Jurkat, Clone E6-1 (cell line): ENCODE data around the gene TMEM125. TPM values are rescaled to one million over a fixed set of nuclear protein-coding genes. Genes with fewer than 3 reads are reported as not detected.

Source experiments
- DNase-seq: peaks from one replicate; pipeline ENCODE4 v3.0.0-alpha.2; 2011; ENCODE audit warnings: low read depth, low spot score
- H3K4me3 ChIP-seq: 2 replicates; pipeline ENCODE4 v1.5.1; 2011; ENCODE audit warnings: mild to moderate bottlenecking, low read length, control low read depth, moderate library complexity
- polyA plus RNA-seq: library from polyadenylated mRNA; unstranded; fragments of >200 nt; gene quantifications from one replicate; pipeline ENCODE4 v1.2.1, GENCODE V29; 2012; ENCODE audit warnings: missing spikeins; ENCODE audit not compliant: insufficient read length, insufficient read depth

The TMEM125 gene
- polyA plus RNA-seq: not detected

DNA sequence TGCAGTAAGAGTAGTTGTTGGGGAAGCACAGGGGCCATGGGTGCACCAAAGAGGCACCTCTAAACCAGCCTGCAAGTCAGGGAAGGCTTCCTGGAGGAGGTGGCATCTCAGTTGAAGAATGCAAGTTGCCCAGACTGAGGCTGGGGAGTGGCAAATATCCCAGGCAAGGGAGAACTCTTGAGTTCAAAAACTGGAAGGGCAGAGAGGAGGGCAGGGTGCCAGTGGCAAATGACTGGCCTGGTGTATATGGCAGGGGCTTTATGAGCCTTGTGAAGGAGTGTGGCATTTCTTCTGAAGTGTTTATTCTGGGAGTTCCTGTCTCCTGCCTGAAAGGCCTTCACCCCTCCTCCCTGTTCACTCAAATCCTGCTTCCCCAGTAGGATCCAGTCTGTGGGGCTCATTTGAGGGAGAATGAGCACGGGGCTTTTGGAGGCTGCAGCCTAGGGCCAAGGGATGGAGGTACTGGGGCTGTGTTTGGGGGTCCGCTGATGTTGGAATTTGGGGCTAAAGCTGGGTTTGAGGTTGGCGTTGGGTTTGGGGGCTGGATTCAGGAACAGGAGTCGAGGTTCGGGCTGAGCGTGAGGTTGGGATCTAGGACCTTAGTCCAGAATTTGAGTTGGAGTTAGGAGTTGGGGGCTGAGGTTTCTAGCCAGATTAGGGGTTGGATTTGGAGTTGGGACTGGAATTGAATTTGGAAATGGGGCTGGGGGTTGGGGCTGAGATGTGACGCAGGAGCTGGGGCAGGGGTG, at the start of gene TMEM125:
TSS of gene TMEM125 (plus strand) at position 357 of the 749 bp plus-strand sequence. CDS start 2,740 bp downstream, outside the sequence.
- no peak within 1 kb of the TSS for H3K4me3 ChIP-seq

DNA sequence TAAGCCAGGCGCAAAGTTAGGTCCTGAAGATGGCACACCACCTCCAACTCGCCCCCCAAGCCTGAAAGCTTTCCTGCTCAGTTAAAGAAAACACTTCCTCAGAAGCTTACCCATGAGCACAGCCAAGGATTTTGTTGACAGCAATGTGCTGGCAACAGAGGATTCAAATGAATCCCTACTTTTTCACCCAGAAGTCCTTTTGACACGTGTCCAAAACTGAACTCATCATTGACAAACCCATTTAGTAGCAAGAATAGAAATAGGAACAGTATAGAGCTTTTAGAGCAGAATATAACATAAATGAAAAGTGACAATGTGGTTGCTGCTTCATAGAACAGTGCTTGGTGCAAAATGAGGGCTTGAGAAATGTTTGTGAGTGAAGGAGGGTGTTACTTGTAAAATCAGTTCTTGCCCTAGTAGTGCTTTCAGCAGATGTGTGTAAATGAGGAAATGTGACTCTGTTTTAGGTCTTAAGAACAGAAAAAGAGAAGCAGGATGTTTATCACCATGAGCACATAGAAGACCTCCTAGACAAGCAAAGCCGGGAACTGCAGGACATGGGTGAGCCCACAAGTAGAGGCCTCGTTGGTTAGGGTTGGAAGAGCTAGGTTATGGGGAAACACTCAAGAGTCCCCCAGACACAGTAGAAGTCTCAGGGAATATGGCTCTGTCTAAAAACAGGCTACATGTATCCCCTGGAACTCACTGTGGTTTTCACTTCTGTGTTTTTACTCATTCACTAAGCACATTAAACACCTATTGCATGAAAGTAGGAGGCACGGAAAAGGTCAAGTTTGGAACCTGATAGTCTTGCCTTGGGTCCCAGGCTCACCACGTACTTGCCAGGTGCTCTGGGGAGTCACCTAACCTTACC, 48.6 kb upstream of the TMEM125 start:
- DNase-seq: no peak
- H3K4me3 ChIP-seq: no peak overlapping the region

More for the DNA sequence above, at the start of gene TMEM125:
- DNase-seq: no peak

DNA sequence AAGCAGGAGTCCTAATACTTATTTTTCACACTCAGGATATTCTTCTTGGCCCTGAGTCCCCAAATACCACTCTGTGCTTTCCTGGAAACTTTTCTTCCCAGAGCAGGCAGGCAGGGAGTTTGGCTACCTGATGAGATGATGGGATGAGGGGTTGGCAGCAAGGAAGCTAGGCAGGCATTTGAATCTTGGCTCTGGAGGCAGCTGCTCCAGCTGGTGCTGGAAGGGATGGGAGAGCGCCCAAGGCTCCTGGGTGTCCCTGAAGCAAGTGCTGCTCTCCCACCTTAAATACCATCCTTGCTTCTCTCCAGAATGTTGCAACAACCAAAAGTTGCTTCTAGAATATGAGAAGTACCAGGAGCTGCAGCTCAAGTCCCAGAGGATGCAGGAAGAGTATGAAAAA, 48.0 kb upstream of the TMEM125 start:
- H3K4me3 ChIP-seq: no peak overlapping the region
- DNase-seq: no peak

DNA sequence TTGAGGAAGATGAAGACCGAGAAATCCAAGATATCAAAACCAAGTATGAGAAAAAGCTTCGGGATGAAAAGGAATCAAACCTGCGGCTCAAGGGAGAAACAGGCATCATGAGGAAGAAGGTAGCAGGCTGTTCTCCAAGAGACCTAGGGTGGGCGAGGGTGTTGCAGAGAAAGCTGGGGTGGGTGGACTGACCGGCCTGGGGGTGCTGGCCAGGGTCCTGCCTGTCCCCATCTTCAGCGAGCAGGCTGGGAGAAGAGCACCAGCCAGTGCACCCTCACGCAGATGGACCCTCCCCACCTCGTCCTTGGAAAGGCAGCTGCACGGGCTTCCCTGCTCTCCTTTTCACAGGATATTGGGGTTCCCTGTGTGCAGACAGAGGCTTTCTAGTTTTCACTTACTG, 46.9 kb upstream of the TMEM125 start:
- DNase-seq: no peak
- no peak overlapping the region for H3K4me3 ChIP-seq

DNA sequence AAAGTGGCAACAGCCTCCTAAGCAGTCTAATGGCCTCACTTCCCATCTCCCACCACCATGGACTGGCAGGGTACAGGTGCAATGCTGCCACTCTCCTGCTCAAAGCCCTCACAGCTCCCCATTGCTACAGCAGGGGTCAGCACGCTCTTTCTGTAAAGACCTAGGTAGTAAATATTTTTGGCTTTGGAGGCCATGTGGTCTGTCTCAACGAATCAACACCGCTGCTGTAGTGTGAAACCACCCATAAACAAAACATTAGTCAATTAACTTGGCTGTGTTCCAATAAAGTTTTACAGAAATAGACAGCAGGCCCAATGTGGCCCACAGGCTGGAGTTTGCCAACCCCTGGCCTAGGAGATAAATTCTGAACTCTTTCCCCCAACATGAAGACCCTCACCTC, 44.6 kb upstream of the TMEM125 start:
- H3K4me3 ChIP-seq: no peak overlapping the region
- DNase-seq: no peak

DNA sequence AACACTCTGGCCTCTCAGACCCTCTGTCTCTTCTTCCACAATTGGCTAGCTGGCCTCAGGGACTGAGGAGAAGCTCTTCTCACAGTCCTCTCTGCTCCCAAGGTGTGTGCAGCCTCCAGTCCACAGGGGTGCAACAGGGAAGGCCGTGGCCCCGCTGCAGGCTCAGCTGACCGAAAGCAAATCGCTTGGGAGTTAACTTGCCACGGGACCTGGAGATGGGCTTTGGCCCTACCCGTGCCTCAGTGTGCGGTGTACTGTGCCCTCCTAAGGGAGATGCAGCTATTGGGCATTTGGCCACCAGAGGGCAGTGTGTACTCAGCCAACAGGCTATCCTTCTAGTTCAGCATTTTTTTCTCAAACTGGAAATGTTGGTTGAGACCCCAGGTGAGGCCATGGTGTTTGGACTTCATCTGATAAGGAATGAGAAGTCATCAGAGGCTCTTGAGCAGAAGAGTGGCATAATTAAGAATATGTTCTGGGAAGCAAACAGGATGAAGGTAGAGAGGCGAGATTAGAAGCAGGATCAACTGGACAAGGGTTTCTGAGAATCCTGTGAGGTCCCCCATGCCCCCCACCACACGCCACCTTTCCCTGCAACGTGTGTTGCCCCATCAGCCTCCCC, 42.5 kb upstream of the TMEM125 start:
- no peak overlapping the region for H3K4me3 ChIP-seq
- peak; percentile 69 for DNase-seq

DNA sequence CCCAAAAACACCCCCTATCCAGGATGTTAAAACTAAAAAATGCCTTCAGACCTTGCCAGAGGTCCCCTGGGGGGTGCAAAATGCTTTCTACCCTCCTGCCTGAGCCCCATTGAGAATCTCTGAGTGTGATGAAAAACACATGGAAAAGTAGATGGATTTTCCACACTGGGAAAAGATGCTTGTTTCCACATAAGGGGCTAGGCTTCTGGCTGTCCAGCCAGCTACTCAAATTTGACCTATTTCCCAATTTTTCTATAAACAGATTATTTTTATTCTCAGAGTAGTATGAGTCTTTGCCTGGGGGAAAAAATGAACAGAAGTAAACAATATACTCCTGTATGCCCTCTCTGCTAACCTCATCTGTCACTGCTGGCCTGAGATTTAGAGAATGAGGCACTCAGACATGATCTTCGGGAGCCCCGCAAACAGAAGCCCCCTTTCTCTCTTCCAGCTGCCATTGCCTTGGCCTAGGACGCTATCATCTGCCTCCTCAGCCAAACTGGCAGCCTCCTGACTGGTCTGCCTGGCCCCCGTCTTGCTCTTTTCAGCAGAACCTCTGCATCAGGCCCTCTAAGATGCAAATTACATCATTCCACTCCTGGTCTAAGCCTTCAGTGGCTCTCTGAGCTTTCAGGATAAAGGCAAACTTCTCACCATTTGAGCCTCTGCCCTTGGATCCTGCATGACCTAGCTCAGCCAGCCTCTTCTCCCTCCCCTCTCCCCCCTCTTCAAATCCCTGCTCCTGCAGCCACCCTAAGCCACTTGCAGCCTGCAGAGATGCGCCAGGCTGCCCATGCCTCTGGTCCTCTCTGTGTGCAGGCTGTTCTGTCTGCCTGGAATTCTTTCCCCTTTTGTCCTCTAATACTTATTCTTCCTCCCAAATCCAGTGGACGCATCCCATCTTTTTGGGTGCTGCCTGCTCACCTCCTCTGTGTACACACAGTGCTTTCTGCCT, 39.7 kb upstream of the TMEM125 start:
- DNase-seq: no peak
- H3K4me3 ChIP-seq: no peak overlapping the region

DNA sequence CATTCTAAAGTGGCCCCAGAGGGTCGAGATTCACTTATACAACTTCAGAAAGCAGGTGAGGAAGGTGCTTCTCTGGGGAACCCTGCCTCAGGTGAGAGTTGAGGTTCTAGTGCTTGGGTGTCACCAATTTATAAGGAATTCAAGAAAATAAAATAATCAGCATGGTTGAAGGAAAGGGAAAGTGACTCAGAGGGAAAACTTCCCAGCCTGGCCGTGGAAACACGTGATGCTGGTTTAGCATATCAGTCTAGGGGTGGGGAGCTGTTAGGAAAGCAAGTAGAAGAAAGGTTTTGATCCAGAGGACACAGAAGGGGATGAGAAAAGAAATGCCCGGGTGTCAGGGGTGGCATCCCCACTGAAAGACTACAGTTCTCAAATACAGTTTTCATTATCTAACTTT, 37.7 kb upstream of the TMEM125 start:
- no peak for DNase-seq
- H3K4me3 ChIP-seq: no peak overlapping the region

DNA sequence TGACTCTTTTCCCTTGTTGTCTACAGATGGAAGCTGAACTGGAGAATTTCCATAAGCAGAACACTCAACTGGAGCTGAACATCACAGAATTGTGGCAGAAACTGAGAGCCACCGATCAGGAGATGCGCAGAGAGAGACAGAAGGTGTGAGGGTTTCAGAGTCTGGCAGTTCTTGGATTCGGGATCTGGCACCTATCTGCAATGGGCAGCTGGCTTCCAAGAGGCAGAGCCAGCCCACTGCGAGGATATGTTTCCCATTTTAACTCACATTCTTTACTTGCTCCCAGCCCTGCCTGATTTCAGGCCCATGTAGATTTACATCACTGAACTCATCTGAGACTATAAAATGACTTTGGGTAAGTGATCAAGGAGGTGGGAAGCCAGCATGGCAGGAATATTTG, 37.3 kb upstream of the TMEM125 start:
- no peak overlapping the region for H3K4me3 ChIP-seq
- no peak for DNase-seq

DNA sequence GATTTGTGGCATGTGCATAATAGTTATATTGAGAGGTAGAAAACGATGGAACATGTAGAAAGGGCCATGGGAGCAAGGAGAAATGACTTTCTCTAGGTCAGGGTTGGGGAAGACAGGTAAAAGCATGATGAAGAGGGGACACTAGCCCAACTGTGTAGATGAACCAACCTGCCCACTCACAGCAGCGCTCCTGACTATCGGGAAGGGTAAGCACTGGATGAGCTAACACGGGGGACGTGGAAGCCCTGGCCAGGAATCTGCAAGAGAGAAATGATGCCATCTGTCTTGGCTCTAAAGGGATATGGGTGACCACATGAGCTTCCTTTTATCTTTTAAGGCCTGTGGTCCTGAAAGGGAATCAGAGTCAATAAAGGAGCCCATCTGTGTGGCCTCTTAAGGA, 36.2 kb upstream of the TMEM125 start:
- no peak overlapping the region for H3K4me3 ChIP-seq
- DNase-seq: no peak

DNA sequence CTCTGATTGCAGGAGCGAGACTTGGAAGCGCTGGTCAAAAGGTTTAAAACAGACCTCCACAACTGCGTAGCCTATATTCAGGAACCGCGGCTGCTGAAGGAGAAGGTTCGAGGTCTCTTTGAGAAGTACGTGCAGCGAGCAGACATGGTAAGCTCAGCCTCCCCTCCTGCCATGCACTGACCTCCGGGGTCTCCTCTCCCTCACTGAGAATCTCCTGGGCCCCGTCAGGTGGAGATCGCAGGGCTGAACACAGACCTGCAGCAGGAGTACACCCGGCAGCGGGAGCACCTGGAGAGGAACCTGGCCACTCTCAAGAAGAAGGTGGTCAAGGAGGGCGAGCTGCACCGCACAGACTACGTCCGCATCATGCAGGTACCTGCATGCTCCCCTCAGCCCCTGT, 35.5 kb upstream of the TMEM125 start:
- H3K4me3 ChIP-seq: no peak overlapping the region
- no peak for DNase-seq

DNA sequence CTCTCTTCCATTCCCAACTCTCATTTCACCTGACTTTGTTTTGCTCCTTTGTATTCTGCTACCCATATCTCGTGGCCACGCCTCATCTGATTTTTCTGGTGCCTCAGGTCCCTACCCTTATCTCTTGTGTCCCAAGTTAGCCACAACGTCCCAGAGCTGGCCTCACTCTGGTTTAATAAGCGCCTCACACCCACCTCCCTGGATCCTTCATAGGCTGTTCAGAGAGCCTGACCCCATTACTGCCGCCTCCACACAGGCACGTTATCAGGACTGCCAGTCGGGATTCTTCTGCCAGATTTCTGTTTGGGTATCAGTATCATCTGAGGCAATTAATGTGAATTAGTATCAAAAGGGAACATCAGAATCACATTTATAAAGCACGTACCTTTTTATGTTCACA, 34.7 kb upstream of the TMEM125 start:
- no peak for DNase-seq

DNA sequence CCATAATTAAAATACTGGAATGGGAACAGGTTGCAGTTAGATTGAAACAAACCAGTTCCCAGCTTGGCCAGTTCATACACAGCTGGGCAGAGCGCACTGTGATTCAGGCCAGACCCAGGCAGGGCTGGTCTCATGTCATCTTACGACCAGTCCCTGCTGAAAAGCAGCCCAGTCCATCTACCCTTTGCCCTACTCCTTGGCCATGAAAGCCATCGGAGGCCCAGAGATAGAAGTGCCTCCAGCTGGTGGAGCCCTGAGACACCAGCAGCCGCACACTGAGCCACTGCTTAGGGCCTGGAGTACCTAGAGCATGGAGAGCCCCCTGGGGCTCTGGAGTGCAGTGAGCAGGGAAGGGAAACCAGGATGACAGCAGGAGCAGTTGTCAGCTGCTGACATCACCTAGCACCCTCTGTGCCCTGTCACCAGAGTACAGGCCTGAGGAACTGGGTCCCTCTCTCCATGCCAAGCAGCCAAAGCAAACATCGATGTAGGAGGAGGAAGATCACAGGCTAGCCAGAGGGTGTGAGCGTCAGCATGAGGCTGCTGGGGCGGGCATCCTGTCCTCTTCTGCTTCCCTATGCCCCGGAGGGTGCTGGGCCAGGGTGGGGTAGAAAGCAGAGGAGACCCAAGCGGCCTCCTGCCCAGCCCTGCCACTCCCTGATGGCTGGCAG, 34.2 kb upstream of the TMEM125 start:
- H3K4me3 ChIP-seq: no peak overlapping the region
- DNase-seq: no peak

More for the DNA sequence above, 34.7 kb upstream of the TMEM125 start:
- no peak overlapping the region for H3K4me3 ChIP-seq

DNA sequence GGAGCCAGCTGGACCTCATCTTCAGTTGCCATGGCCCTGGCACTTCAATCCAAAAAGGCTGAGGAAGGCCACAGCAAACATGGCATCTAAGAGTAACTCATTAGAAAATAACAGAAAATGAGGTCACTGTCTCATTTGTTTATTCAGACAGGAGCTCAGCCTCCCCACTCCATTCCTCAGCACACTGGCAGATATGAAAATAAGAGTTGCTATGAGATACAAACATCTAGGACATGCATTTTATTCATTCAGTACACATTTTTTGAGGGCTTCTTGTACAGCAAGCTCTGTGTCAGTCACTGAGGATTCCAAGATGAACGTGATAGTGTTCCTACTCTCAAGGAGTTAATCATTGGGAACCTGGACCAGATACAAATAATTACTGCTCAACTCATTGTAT, 32.7 kb upstream of the TMEM125 start:
- H3K4me3 ChIP-seq: no peak overlapping the region

DNA sequence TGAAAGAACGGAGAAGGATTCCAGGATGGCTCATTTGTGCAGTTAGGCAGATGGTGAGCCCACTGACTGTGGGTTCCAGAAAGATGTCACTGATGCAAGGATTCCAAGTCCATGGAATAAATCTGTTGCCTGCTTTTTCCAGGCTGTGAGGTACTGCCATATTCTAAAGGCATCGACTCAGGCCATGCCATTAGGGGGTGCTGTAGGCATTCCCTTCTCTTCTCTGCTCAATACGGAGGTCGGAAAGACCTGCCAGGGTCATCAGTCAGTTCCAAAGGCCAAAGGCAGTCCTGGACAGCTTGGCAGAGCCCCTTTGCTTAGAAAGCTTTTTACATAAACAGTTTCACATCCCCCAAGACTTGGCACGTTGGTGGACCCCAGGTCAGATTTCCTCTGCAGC, 31.7 kb upstream of the TMEM125 start:
- no peak for DNase-seq
- no peak overlapping the region for H3K4me3 ChIP-seq

More for the DNA sequence above, 32.7 kb upstream of the TMEM125 start:
- no peak for DNase-seq

DNA sequence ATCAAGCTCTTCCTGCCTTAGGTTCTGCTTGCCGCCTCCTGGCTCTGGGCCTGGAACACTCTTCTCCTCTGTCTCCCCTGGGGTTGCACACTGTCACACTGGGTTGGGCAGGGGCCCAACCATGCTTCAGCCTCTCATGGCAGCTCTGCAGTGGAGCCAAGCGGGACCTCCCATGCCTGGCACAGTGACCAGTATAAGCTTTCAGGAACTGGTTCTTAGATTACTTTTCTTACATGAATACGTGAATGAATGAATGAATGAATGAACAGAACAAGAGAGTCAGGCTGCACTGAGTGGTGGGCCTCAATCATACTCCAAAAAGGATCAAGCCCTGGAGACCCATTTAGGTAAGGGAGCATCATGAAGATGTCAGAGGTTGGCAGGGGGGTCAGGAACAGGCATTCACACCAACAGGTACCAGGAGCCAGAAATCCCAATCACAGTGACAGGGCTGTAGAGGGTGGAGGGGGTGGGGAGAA, 30.8 kb upstream of the TMEM125 start:
- no peak for DNase-seq
- no peak overlapping the region for H3K4me3 ChIP-seq

DNA sequence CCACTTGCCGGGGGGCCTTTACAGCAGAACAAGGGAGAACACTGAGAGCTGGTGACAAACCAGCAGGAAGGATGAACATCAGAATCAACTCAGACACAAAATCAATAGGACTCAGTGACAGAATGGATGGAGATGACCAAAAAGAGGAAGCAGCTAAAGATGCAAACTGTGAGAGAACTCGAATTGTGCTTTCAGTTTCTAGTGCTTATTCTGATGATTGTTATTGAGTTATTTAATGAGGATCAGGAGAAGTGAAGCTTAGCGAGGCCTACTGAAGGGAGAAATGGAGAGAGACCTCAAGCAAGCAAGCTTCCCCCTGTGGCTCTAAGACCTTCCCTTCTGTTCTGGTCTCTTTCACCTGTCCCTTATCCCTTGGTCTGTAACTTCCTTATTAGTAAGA, 30.3 kb upstream of the TMEM125 start:
- DNase-seq: no peak

DNA sequence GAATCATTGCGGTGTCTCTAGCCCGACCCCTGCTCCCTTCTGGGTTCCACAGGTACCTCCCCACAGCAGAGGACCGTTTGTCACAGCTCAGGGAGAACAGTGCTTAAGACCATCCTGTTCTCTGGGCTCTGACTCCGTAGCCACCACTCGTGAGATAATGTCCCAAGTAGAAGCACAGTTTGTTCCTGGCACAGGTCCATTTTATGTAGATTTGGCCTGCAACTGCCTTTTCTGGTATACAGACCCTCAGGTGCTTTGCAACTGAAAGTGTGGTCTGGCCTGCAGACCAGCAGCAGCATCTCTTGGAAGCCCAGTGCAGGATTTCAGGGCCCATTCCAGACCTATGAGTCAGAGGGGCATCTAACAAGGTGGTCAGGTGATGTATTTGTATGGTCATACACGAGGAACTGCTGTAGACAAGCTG, 28.4 kb upstream of the TMEM125 start:
- DNase-seq: no peak
- H3K4me3 ChIP-seq: no peak overlapping the region

More for the DNA sequence above, 30.3 kb upstream of the TMEM125 start:
- H3K4me3 ChIP-seq: no peak overlapping the region
